ENCODE data around the gene NR2F2.

DNA sequence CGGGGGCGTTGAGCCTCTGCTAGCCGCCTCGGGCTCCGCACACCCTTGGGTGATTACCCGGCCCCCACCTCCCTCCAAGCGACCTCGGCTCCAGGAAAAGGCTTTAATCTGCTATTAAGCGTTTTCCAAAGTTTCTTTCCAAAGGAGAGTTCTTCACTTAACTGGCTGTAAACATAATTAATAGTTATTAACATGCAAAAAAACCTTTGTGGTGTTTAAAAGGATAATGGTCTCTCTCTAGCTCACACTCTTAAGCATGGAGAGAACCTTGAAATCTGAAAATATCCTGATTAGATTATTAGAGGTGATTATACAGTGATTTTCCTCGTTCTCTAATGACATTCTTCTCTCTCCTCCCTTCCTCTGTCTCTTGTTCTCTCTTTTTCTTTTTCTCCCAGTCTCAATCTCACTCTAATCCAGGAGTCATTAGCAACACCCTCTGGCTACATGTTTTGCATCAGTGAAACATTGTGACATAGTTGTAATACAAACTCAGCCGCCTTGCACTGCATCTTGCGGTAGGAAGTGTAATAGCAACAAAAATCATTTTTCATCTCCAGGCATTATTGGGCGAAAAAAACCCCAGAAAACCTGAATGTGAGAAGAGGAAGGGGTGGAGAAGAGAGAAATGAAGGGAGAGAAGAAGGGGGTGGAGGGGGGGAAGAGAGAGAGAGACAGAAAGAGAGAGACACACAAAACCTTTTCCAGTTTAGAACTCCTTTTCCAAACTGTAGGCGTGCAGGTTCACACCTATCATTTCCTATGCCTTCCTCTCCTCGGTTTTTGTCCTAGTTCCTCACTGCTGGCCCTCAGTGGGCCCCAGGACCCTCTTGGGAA, 24.4 kb downstream of the NR2F2 start:
- TF ChIP-seq, protein P1, sequence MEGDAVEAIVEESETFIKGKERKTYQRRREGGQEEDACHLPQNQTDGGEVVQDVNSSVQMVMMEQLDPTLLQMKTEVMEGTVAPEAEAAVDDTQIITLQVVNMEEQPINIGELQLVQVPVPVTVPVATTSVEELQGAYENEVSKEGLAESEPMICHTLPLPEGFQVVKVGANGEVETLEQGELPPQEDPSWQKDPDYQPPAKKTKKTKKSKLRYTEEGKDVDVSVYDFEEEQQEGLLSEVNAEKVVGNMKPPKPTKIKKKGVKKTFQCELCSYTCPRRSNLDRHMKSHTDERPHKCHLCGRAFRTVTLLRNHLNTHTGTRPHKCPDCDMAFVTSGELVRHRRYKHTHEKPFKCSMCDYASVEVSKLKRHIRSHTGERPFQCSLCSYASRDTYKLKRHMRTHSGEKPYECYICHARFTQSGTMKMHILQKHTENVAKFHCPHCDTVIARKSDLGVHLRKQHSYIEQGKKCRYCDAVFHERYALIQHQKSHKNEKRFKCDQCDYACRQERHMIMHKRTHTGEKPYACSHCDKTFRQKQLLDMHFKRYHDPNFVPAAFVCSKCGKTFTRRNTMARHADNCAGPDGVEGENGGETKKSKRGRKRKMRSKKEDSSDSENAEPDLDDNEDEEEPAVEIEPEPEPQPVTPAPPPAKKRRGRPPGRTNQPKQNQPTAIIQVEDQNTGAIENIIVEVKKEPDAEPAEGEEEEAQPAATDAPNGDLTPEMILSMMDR (IDR thresholded peaks at IDR 0.05; ENCODE audit: borderline replicate concordance, extremely low read depth, low read length, poor library complexity, severe bottlenecking), result no peak
- TF ChIP-seq EZH2 (IDR thresholded peaks at IDR 0.05; ENCODE audit: borderline replicate concordance, low read depth, low read length, severe bottlenecking), result no peak

Measured in DND-41 (cell line).